Esophagus muscularis mucosa (tissue), 4 donors: ENCODE results near the gene CTTNBP2. TPM values are rescaled to one million over a fixed set of nuclear protein-coding genes. Genes with fewer than 3 reads are reported as not detected.

Experiments used
- DNase-seq: peaks from one replicate; pipeline ENCODE4 v3.0.0-alpha.2; 2017; ENCODE audit errors: extremely low spot score
- H3K27ac ChIP-seq, 4 donors: fragments of 200-600 bp; sonication (generic); replicated peaks in 1 of 4; 1 replicate in 3 of 4; 2 replicates in 1 of 4; pipeline ENCODE4 v1.5.1; 2016 to 2019; ENCODE audit warnings: mild to moderate bottlenecking in 1 of 4
- H3K27me3 ChIP-seq, 4 donors: fragments of 200-600 bp; sonication (generic); one replicate each; pipeline versions ENCODE4 v1.5.1 to v1.6.0; 2016 to 2019
- H3K36me3 ChIP-seq, 4 donors: fragments of 200-600 bp; sonication (generic); one replicate each; pipeline ENCODE4 v1.5.1; 2016 to 2019
- H3K4me1 ChIP-seq, 4 donors: fragments of 200-600 bp; sonication (generic); one replicate each; pipeline ENCODE4 v1.5.1; 2016 to 2019
- H3K4me3 ChIP-seq, 4 donors: fragments of 200-600 bp; sonication (generic); 1 replicate in 2 of 4; 2 replicates in 2 of 4; pipeline ENCODE4 v1.5.1; 2016 to 2019; ENCODE audit warnings: mild to moderate bottlenecking in 4 of 4, moderate library complexity in 1 of 4
- H3K9me3 ChIP-seq, 4 donors: fragments of 200-600 bp; sonication (generic); 1 replicate in 3 of 4; 2 replicates in 1 of 4; pipeline ENCODE4 v1.5.1; 2016 to 2019
- CTCF ChIP-seq, 3 experiments: fragments of 200-600 bp in 2 of 3; fragments of 450-650 bp in 1 of 3; sonication (generic) in 2 of 3; IDR thresholded peaks; one replicate each; pipeline ENCODE4 v1.5.1; 2017 to 2019; ENCODE audit warnings: antibody characterized with exemption in 3 of 3, mild to moderate bottlenecking in 2 of 3, moderate library complexity in 1 of 3
- EP300 ChIP-seq: sonication (generic); formaldehyde crosslinking; IDR thresholded peaks from one replicate; pipeline ENCODE4 v1.6.1; 2017; ENCODE audit warnings: antibody characterized with exemption
- POLR2A ChIP-seq: fragments of 450-650 bp; IDR thresholded peaks from one replicate; pipeline ENCODE4 v1.6.1; 2017; ENCODE audit warnings: antibody characterized with exemption, moderate library complexity, mild to moderate bottlenecking, low read depth
- POLR2AphosphoS5 ChIP-seq, 2 donors: sonication (generic); formaldehyde crosslinking; IDR thresholded peaks; one replicate each; pipeline ENCODE4 v1.6.1; 2017; ENCODE audit warnings: antibody characterized with exemption in 2 of 2
- WGBS: methylation state at CpG from one replicate; pipeline ENCODE4 v1.1.5; 2018; 5-methylcytosine and 5-hydroxymethylcytosine counted together
- intact Hi-C: fragments of 100-400 bp; cut with DNase I; formaldehyde crosslinking; loops from one replicate; pipeline ENCODE4 v1.15.1; 2023
- total RNA-seq, 4 donors: library from RNA; depleted of rRNA; stranded (reverse); fragments of >200 nt; gene quantifications; one replicate each; pipeline versions ENCODE4 v1.1.0 to v1.2.1, GENCODE V29; 2016

Gene CTTNBP2
- total RNA-seq, 4 donors from 2014 or later: 11.6 to 23.7 (median 13.7) TPM

- peaks cover 0 to 22% (median 0%) of the 10 kb centered on the region in 4 donors for H3K36me3 ChIP-seq
- intact Hi-C loops: no loop called here
- no peak for DNase-seq
- TF ChIP-seq POLR2A (no peak), CTCF (IDR thresholded peaks at IDR 0.05) (no peak), POLR2AphosphoS5 (IDR thresholded peaks at IDR 0.05) (no peak), EP300 (no peak)
- H3K4me1 ChIP-seq: peaks cover 0 to 9% (median 8%) of the 10 kb centered on the region in 4 donors
- no peak overlapping the region for H3K27ac ChIP-seq
- no peaks in the 10 kb centered on the region for H3K27me3 ChIP-seq
- WGBS: 68% methylated on average over 4 of the region's 4 CpGs
- H3K4me3 ChIP-seq: no peak overlapping the region
- no peaks in the 10 kb centered on the region for H3K9me3 ChIP-seq
Observed at GRCh38 chr7:117771756-117772155, 101.5 kb downstream of the CTTNBP2 start.

- Histone ChIP-seq H3K4me3 (no peak overlapping the region), H3K36me3 (peaks cover 0 to 25% (median 0%) of the 10 kb centered on the region in 4 donors), H3K4me1 (peaks cover 0 to 9% (median 4%) of the 10 kb centered on the region in 4 donors), H3K9me3 (no peaks in the 10 kb centered on the region), H3K27ac (no peak overlapping the region), H3K27me3 (no peaks in the 10 kb centered on the region)
- intact Hi-C loops: no loop called here
- no peak for DNase-seq
- WGBS: 88% methylated on average over 1 of the region's 1 CpG
- no peak for TF ChIP-seq POLR2AphosphoS5 (IDR thresholded peaks at IDR 0.05)
- TF ChIP-seq EP300: no peak
- no peak for TF ChIP-seq CTCF (IDR thresholded peaks at IDR 0.05)
- TF ChIP-seq POLR2A: no peak
Observed at GRCh38 chr7:117769085-117769484, 104.2 kb downstream of the CTTNBP2 start.

- DNase-seq: no peak
- no peaks in the 10 kb centered on the region for H3K9me3 ChIP-seq
- H3K27ac ChIP-seq: no peak overlapping the region
- H3K4me3 ChIP-seq: no peak overlapping the region
- peaks cover 0 to 25% (median 0%) of the 10 kb centered on the region in 4 donors for H3K36me3 ChIP-seq
- TF ChIP-seq POLR2AphosphoS5 (IDR thresholded peaks at IDR 0.05) (no peak), EP300 (no peak), CTCF (IDR thresholded peaks at IDR 0.05) (no peak), POLR2A (no peak)
- intact Hi-C loops: no loop called here
- peaks cover 0 to 9% (median 4%) of the 10 kb centered on the region in 4 donors for H3K4me1 ChIP-seq
- no peaks in the 10 kb centered on the region for H3K27me3 ChIP-seq
Observed at GRCh38 chr7:117767951-117768350, 105.3 kb downstream of the CTTNBP2 start.

GRCh38 chr7:117766913-117767312 is 106.3 kb downstream of the CTTNBP2 start:
- no peak overlapping the region for H3K27ac ChIP-seq
- peaks cover 0 to 7% (median 3%) of the 10 kb centered on the region in 4 donors for H3K4me1 ChIP-seq
- H3K9me3 ChIP-seq: no peaks in the 10 kb centered on the region
- DNase-seq: no peak
- intact Hi-C loops: no loop called here
- TF ChIP-seq POLR2A (no peak), CTCF (IDR thresholded peaks at IDR 0.05) (no peak), POLR2AphosphoS5 (IDR thresholded peaks at IDR 0.05) (no peak), EP300 (no peak)
- H3K4me3 ChIP-seq: no peak overlapping the region
- no peaks in the 10 kb centered on the region for H3K27me3 ChIP-seq
- H3K36me3 ChIP-seq: peaks cover 0 to 24% (median 0%) of the 10 kb centered on the region in 4 donors
- 81% methylated on average over 2 of the region's 2 CpGs for WGBS

GRCh38 chr7:117764031-117764430 is 109.2 kb downstream of the CTTNBP2 start:
- no peaks in the 10 kb centered on the region for H3K9me3 ChIP-seq
- peaks cover 0 to 19% (median 0%) of the 10 kb centered on the region in 4 donors for H3K36me3 ChIP-seq
- TF ChIP-seq POLR2AphosphoS5 (IDR thresholded peaks at IDR 0.05) (no peak), POLR2A (no peak), EP300 (no peak), CTCF (IDR thresholded peaks at IDR 0.05) (no peak)
- no peaks in the 10 kb centered on the region for H3K27me3 ChIP-seq
- DNase-seq: no peak
- WGBS: 82% methylated on average over 1 of the region's 1 CpG
- no peak overlapping the region for H3K27ac ChIP-seq
- H3K4me3 ChIP-seq: no peak overlapping the region
- peaks cover 0 to 8% (median 0%) of the 10 kb centered on the region in 4 donors for H3K4me1 ChIP-seq
- intact Hi-C loops: no loop called here
